GM12872 (cell line): ENCODE results near the gene MYF6.

ENCODE experiments used
- CTCF ChIP-seq: IDR thresholded peaks from 3 replicates; pipeline ENCODE4 v1.5.1; 2011; ENCODE audit warnings: low read depth, mild to moderate bottlenecking, low read length, moderate library complexity; ENCODE audit not compliant: insufficient read depth

MYF6 gene

GRCh38 chr12:80707126-80707829 is at the start of gene MYF6:
Gene MYF6, plus strand, starts transcription at chr12:80707634. Its CDS starts 86 bp downstream, at chr12:80707720.
- no peak for TF ChIP-seq CTCF

GRCh38 chr12:80659512-80660063 is 47.8 kb upstream of the MYF6 start:
- TF ChIP-seq CTCF: no peak

GRCh38 chr12:80662586-80662985 is 44.8 kb upstream of the MYF6 start:
- TF ChIP-seq CTCF: no peak

- TF ChIP-seq CTCF: no peak
Observed at GRCh38 chr12:80670214-80670613, 37.2 kb upstream of the MYF6 start.

- no peak for TF ChIP-seq CTCF
Observed at GRCh38 chr12:80676856-80677255, 30.6 kb upstream of the MYF6 start.

- no peak for TF ChIP-seq CTCF
Observed at GRCh38 chr12:80677994-80678393, 29.4 kb upstream of the MYF6 start.

GRCh38 chr12:80679346-80680131 is 27.9 kb upstream of the MYF6 start:
- no peak for TF ChIP-seq CTCF
